Endodermal cell (in vitro differentiated cells): ENCODE results near the gene TPRKB. TPM values are rescaled to one million over a fixed set of nuclear protein-coding genes. Genes with fewer than 3 reads are reported as not detected.
"Not testable (repeated sequence)": the region's sequence is repeated elsewhere in the genome, so short reads cannot be mapped to it uniquely, and the experiment has no call there.

Experiments
- DNase-seq: peaks from one replicate; pipeline ENCODE4 v3.0.0-alpha.2; 2017
- H3K27ac ChIP-seq: 2 replicates; pipeline ENCODE4 v1.5.1; 2013; ENCODE audit warnings: mild to moderate bottlenecking, low read depth, low read length, moderate library complexity
- H3K27me3 ChIP-seq: 2 replicates; pipeline ENCODE4 v1.6.1; 2013; ENCODE audit warnings: mild to moderate bottlenecking, low read length, moderate library complexity; ENCODE audit not compliant: insufficient read depth, control insufficient read depth, poor library complexity, severe bottlenecking
- H3K36me3 ChIP-seq: 2 replicates; pipeline ENCODE4 v1.7.0; 2013; ENCODE audit warnings: mild to moderate bottlenecking, low read length, moderate library complexity; ENCODE audit not compliant: control insufficient read depth, insufficient read depth
- H3K4me1 ChIP-seq: one replicate; pipeline ENCODE4 v1.7.0; 2013; ENCODE audit warnings: low read length; ENCODE audit not compliant: control insufficient read depth, insufficient read depth
- H3K4me3 ChIP-seq: 2 replicates; pipeline ENCODE4 v1.5.1; 2013; ENCODE audit warnings: mild to moderate bottlenecking, low read length, moderate library complexity
- H3K9ac ChIP-seq: 2 replicates; pipeline ENCODE4 v1.6.1; 2013; ENCODE audit warnings: mild to moderate bottlenecking, low read length, moderate library complexity; ENCODE audit not compliant: poor library complexity, severe bottlenecking; ENCODE audit errors: extremely low read depth
- H3K9me3 ChIP-seq: 2 replicates; pipeline ENCODE4 v1.6.1; 2013; ENCODE audit warnings: mild to moderate bottlenecking, low read length, moderate library complexity; ENCODE audit not compliant: control insufficient read depth
- H3K27ac Mint-ChIP-seq: 2 replicates; pipeline ENCODE4 v1.8.0; 2020; ENCODE audit warnings: mixed read lengths
- H3K27me3 Mint-ChIP-seq: 2 replicates; pipeline ENCODE4 v1.8.0; 2021; ENCODE audit warnings: mild to moderate bottlenecking, mixed read lengths; ENCODE audit not compliant: insufficient read depth
- H3K36me3 Mint-ChIP-seq: 2 replicates; pipeline ENCODE4 v1.8.0; 2020; ENCODE audit warnings: low read depth, mixed read lengths
- H3K4me1 Mint-ChIP-seq: 2 replicates; pipeline ENCODE4 v1.8.0; 2020; ENCODE audit warnings: mixed read lengths
- H3K4me3 Mint-ChIP-seq: 2 replicates; pipeline ENCODE4 v1.8.0; 2020; ENCODE audit warnings: mild to moderate bottlenecking, moderate library complexity, mixed read lengths
- H3K9me3 Mint-ChIP-seq: 2 replicates; pipeline ENCODE4 v1.8.0; 2020; ENCODE audit warnings: mild to moderate bottlenecking, mixed read lengths
- CTCF ChIP-seq: fragments of 200-600 bp; sonication (generic); conservative IDR thresholded peaks from 2 replicates; pipeline ENCODE4 v1.5.0; 2021; ENCODE audit warnings: antibody characterized with exemption, mild to moderate bottlenecking
- WGBS, 2 experiments: methylation state at CpG; one replicate each; pipeline versions ENCODE4 v1.1.5 to v1.1.7; 2013; ENCODE audit warnings: missing lambda C conversion rate in 2 of 2, mixed read lengths in 1 of 2; ENCODE audit not compliant: insufficient coverage in 1 of 2, insufficient read length in 1 of 2; 5-methylcytosine and 5-hydroxymethylcytosine counted together
- total RNA-seq, 2 donors: library from RNA; stranded (reverse); fragmentation: NEBNext Ultra II Directional in 1 of 2; extraction: Animal tissue kit (Norgen Biotek cat#: 25700) in 1 of 2; gene quantifications; 2 replicates in 1 of 2; 3 replicates in 1 of 2; pipeline ENCODE4 v1.2.1, GENCODE V29; 2021

Gene TPRKB
- total RNA-seq, 2 donors from 2014 or later: 37.9 to 42.7 TPM

GRCh38 chr2:73728043-73728442 lies 9.1 kb downstream of the TPRKB start:
- 83 to 100% methylated on average over 1 to 3 of the region's 3 CpGs for WGBS, 2 experiments
- no peak overlapping the region for H3K27ac Mint-ChIP-seq
- no peak overlapping the region for H3K4me3 Mint-ChIP-seq
- TF ChIP-seq CTCF: peak; percentile 39
- H3K4me1 Mint-ChIP-seq: no peaks in the 10 kb centered on the region
- H3K4me1 ChIP-seq: no peaks in the 10 kb centered on the region
- no peak overlapping the region for H3K9ac ChIP-seq
- no peaks in the 10 kb centered on the region for H3K9me3 ChIP-seq
- peak; percentile 56 for DNase-seq
- peaks cover 41% of the 10 kb centered on the region for H3K36me3 Mint-ChIP-seq
- no peaks in the 10 kb centered on the region for H3K27me3 ChIP-seq
- peaks cover 2% of the 10 kb centered on the region for H3K27me3 Mint-ChIP-seq
- peaks cover 40% of the 10 kb centered on the region for H3K36me3 ChIP-seq
- H3K4me3 ChIP-seq: no peak overlapping the region
- H3K9me3 Mint-ChIP-seq: peaks cover 11% of the 10 kb centered on the region
- H3K27ac ChIP-seq: no peak overlapping the region

- H3K4me3 ChIP-seq, H3K4me1 Mint-ChIP-seq, H3K9ac ChIP-seq, H3K27ac ChIP-seq, H3K27me3 Mint-ChIP-seq, H3K9me3 ChIP-seq, H3K4me1 ChIP-seq, H3K4me3 Mint-ChIP-seq, DNase-seq, H3K27ac Mint-ChIP-seq, H3K27me3 ChIP-seq: not testable (repeated sequence)
- H3K36me3 Mint-ChIP-seq: peaks cover 28% of the 10 kb centered on the region
- H3K36me3 ChIP-seq: peaks cover 26% of the 10 kb centered on the region
- no CpG with 5 or more reads among the region's 1 CpG for WGBS, 2 experiments
- peaks cover 21% of the 10 kb centered on the region for H3K9me3 Mint-ChIP-seq
Observed at GRCh38 chr2:73726657-73727056, 10.5 kb downstream of the TPRKB start.

- no peaks in the 10 kb centered on the region for H3K9me3 ChIP-seq
- no peak overlapping the region for H3K27ac ChIP-seq
- peaks cover 43% of the 10 kb centered on the region for H3K27me3 ChIP-seq
- H3K9me3 Mint-ChIP-seq: peaks cover 50% of the 10 kb centered on the region
- no peak overlapping the region for H3K9ac ChIP-seq
- H3K27me3 Mint-ChIP-seq: peaks cover 64% of the 10 kb centered on the region
- H3K27ac Mint-ChIP-seq: no peak overlapping the region
- TF ChIP-seq CTCF: no peak
- H3K4me1 Mint-ChIP-seq: no peaks in the 10 kb centered on the region
- no peaks in the 10 kb centered on the region for H3K4me1 ChIP-seq
- 83 to 86% methylated on average over 9 to 11 of the region's 11 CpGs for WGBS, 2 experiments
- H3K4me3 ChIP-seq: no peak overlapping the region
- H3K36me3 Mint-ChIP-seq: no peaks in the 10 kb centered on the region
- no peaks in the 10 kb centered on the region for H3K36me3 ChIP-seq
- no peak for DNase-seq
- H3K4me3 Mint-ChIP-seq: no peak overlapping the region
Observed at GRCh38 chr2:73718851-73719621, 18.1 kb downstream of the TPRKB start.
